GM18868 (cell line): Measurements from ENCODE around the gene CMPK1.
"Not testable (repeated sequence)": the region's sequence is repeated elsewhere in the genome, so short reads cannot be mapped to it uniquely, and the experiment has no call there.

Source experiments
- ATAC-seq: cut with Tn5 transposase; IDR thresholded peaks from one replicate; pipeline ENCODE4 v1.9.1; 2021; ENCODE audit warnings: mild to moderate bottlenecking, moderate library complexity; ENCODE audit not compliant: unreplicated experiment

Gene CMPK1

GRCh38 chr1:47337350-47337749 lies 3.8 kb downstream of the CMPK1 start:
- no peak for ATAC-seq

- ATAC-seq: no peak
Measured at GRCh38 chr1:47338249-47339077, 4.9 kb downstream of the CMPK1 start.

- ATAC-seq: no peak
Measured at GRCh38 chr1:47340227-47340626, 6.6 kb downstream of the CMPK1 start.

- ATAC-seq: not testable (repeated sequence)
Measured at GRCh38 chr1:47346979-47347378, 13.4 kb downstream of the CMPK1 start.

- ATAC-seq: no peak
Measured at GRCh38 chr1:47347735-47348134, 14.1 kb downstream of the CMPK1 start.

GRCh38 chr1:47348246-47348645 lies 14.7 kb downstream of the CMPK1 start:
- no peak for ATAC-seq

DNA sequence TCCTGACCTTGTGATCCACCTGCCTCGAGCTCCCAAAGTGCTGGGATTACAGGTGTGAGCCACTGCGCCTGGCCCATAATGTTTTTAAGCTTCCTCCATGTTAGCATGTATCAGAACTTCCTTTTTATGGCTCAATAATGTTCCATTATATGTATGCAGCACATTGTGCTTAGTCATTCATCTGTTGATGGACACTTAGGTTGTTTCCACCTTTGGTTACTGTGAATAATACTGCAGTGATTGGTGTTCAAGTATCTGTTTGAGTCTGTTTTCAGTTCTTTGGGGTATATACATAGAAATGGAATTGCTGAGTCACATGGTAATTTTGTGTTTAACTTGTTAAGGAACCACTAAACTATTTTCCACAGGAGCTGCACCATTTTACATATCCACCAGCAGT lies 17.7 kb downstream of the CMPK1 start:
- peak; percentile 97 for ATAC-seq

DNA sequence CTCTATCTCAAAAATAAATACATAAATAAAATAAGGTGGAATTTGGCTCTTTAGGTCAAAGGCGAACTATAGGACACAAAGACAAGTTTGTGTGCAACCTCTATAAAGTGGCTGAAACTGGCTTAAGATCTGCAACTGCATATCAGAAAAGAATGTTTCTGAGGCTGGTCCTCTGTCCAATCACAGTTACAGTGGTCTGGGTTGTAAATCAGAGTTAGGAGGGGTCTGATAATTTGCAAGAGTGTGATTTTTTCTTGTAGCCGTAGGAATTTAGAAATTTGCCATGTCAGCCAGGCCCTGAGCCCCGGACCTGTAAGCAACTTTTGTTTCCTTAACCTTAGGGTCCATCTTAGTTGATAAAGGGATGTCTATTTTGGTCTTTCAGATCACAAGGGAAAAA lies 27.8 kb downstream of the CMPK1 start:
- no peak for ATAC-seq

GRCh38 chr1:47362828-47363227 lies 29.2 kb downstream of the CMPK1 start:
- ATAC-seq: no peak

GRCh38 chr1:47367651-47368050 lies 34.1 kb downstream of the CMPK1 start:
- no peak for ATAC-seq

- no peak for ATAC-seq
Measured at GRCh38 chr1:47371016-47371517, 37.5 kb downstream of the CMPK1 start.

DNA sequence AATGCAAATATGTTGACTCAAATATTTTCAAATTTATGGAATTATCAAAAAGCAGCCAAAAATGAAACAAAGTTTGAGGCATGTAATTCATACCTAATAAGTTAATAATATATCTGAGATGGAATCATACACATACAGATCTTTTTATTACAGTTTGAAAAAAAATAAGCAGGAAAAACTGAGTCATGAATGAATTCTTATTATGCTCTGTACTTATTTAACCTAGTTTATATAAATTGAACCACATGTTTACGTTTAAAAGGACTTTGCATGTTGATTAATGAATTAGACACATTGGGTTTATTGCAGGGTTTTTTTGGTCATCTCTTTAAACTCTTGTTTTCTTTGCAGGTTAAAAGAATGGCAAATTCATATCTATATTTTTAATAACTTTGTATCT lies 40.9 kb downstream of the CMPK1 start:
- no peak for ATAC-seq

- no peak for ATAC-seq
Measured at GRCh38 chr1:47378147-47378546, 44.6 kb downstream of the CMPK1 start.

DNA sequence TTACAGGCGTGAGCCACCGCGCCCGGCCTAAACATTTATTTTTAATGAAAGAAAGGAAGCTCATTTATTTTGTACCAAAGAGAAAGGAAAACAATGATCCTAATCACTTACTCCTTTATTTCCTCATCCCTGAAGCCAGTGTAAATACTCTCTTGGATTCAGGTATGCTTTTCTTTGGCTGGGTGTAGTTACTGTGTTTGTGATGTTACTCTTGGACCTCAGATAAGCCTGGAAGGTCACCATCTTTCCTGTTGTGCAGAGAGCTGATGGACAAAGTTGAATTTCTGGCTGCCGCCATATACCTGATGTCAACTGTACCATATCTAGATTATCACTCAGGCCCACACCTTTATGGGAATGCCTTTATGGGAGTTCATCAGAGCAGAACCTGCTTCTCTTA lies 47.1 kb downstream of the CMPK1 start:
- ATAC-seq: no peak

DNA sequence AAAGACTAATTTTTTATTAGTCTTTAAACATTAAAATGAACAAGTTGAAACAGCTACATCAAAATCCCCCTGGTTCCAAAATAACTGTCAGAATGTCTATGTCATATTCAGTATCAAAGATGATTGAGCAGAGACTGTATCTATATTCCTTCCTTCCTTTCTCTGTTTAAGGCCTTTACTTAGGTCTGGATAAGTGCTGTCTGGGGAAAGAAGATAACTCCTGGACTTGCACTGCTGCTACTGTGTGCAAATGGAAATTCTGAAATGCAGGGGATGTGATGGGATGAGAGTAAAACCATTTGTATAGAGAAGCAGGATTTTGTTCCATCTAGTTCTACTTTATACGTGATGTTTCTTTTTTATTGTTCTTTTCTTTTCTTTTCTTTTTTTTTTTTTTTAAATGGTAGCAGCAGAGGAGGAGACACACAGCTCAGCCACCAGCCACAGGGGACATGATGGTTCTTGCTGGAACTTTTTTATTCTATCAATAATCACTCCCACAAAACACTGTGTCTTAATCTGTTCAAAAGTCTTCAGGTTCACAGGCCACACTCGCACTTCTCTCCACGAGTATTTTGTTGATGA lies 48.9 kb downstream of the CMPK1 start:
- ATAC-seq: no peak

GRCh38 chr1:47384083-47384482 lies 50.5 kb downstream of the CMPK1 start:
- ATAC-seq: no peak

- no peak for ATAC-seq
Measured at GRCh38 chr1:47385020-47385419, 51.4 kb downstream of the CMPK1 start.

GRCh38 chr1:47386268-47386667 lies 52.7 kb downstream of the CMPK1 start:
- no peak for ATAC-seq

GRCh38 chr1:47388030-47388890 lies 54.7 kb downstream of the CMPK1 start:
- no peak for ATAC-seq

DNA sequence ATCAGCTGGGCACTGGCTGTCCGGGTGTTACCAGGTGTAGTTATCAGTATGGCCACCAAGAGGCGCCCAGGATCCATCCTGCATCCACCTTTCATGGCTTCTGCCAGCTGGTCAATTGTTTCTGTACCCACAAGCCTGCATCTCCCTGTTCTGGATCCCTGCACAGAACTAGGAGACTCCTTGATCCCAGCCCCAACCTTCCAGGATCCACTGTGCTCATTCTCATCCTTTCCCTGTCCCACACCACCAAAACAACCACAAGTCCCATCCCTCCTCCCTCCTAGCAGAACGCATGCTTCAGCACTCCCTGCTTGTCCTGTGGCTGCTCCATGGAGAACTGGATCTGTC lies 55.3 kb downstream of the CMPK1 start:
- ATAC-seq: peak; percentile 82

DNA sequence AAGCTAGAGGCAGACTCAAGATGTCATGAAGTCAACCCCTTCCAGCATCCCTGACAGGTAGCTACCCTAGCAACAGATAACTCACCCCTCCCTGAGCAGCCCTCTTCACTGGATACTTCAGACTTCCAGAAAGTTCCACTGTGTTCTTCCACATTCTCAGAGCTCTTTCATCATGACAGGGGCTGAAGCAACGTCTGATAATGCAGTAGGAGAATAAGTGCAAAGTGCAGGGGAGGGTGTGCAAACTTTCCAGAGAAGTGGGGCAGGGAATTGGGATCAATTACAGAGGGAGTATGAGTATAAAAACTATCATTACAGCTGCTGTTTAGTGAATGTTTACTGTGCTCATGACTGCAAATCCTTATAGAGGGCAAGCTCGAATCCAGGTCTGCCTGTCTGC lies 56.1 kb downstream of the CMPK1 start:
- ATAC-seq: no peak

- no peak for ATAC-seq
Measured at GRCh38 chr1:47390843-47391242, 57.3 kb downstream of the CMPK1 start.
